OCI-LY3 (cell line): ENCODE measurements around the gene SLC37A1.

Source experiments
- CTCF ChIP-seq: fragments of 200-600, 300-600 bp; sonication (generic); IDR thresholded peaks from 2 replicates; pipeline ENCODE4 v1.5.1; 2014; ENCODE audit warnings: antibody characterized with exemption, low read length, low read depth
- EZH2phosphoT487 ChIP-seq: fragments of 200-600 bp; shearing (Covaris generic); IDR thresholded peaks from 2 replicates; pipeline ENCODE4 v1.6.1; 2018; ENCODE audit warnings: antibody characterized with exemption, mixed run types, low read depth

- TF ChIP-seq EZH2phosphoT487: no peak
- peak; percentile 15; the same call in 1 of the 2 replicates for TF ChIP-seq CTCF
These were observed 7.1 kb downstream of the SLC37A1 start for GRCh38 chr21:42520628-42521253.
